ENCODE data around the gene PTX4. TPM values are rescaled to one million over a fixed set of nuclear protein-coding genes. Genes with fewer than 3 reads are reported as not detected.
A peak's percentile ranks its signal among the peaks of the same experiment; 100 is the strongest.

PTX4 gene
- total and polyA plus RNA-seq, 9 of the 15 experiments (the other 6 are each of a cell fraction or from before 2014, with no cell fraction given), result 0.11 TPM; not detected in 8

DNA sequence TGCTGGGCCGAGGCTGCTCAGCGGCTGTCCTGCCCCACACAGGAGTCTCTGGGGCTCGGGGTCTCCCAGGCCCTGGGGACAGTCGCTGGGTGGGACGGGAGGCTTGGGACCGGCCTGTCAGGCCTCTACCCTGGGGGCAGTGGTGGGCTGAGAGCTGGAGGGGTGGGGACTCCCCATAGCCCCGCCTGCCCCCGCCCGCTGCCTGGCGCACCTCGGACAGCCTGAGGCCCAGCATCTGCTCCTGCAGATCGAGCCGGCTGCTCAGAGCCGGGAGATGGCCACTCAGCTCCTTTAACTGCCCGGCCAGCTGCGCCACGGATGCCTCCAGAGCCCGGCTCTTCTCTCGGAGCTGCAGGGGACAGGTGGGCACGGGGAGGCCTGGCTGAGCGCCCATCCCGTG is 51.1 kb downstream of the PTX4 start:
- DNase-seq (ENCODE audit: extremely low read depth in 1 of 4, low spot score in 3 of 4), result no peak
- no peaks in the 10 kb centered on the region for H3K9me3 ChIP-seq (replicated peaks; ENCODE audit: control insufficient read depth, insufficient read depth, low read depth, low read length)
- peaks cover 0 to 70% of the 10 kb centered on the region in 2 experiments; a peak in 3 of 5 replicates for H3K4me1 ChIP-seq (replicated peaks in 1 of 2; ENCODE audit: control insufficient read depth in 2 of 2, insufficient read depth in 2 of 2, low read length in 2 of 2)
- intact Hi-C loops (cut with micrococcal nuclease) (no loop called here), in situ Hi-C loops (cut with MboI) (no loop called here)
- H3K79me2 ChIP-seq (ENCODE audit: control insufficient read depth, insufficient read depth, low read length), result no peaks in the 10 kb centered on the region
- no peak; the same call in 2 of the 3 replicates for ATAC-seq
- no peak overlapping the region for H2AFZ ChIP-seq (ENCODE audit: low read depth, low read length)
- H3K36me3 ChIP-seq (ENCODE audit: control insufficient read depth, insufficient read depth, low read length), result no peaks in the 10 kb centered on the region
- CTCF ChIA-PET (ENCODE audit: low intra/inter-chr PET ratio), result no interaction called here
- no peak overlapping the region for H3K4me3 ChIP-seq
- no peak for FAIRE-seq
- H3K9ac ChIP-seq (ENCODE audit: insufficient read depth in 1 of 2, low read depth in 2 of 2, low read length in 2 of 2), result peak overlapping the region in 1 of 2 experiments; percentile 45; a peak in 2 of 4 replicates
- BruUV-seq (replicated peaks), result no TSS peak
- no peak overlapping the region for H3K4me2 ChIP-seq (ENCODE audit: insufficient read depth, low read length)
- TF ChIP-seq SAFB (IDR thresholded peaks at IDR 0.05; ENCODE audit: borderline replicate concordance, low read depth, low read length) (0 out of 2 replicates have a peak, but pooled peaks have one; percentile 6), TRIM24 (IDR thresholded peaks at IDR 0.05) (no peak)
- WGBS (ENCODE audit: insufficient coverage, low coverage, missing lambda C conversion rate), result 54% methylated on average over 13 of the region's 22 CpGs
- no peaks in the 10 kb centered on the region for H3K9me1 ChIP-seq (ENCODE audit: control insufficient read depth, insufficient read depth, low read length)
- no peaks in the 10 kb centered on the region for H4K20me1 ChIP-seq (replicated peaks; ENCODE audit: control insufficient read depth, insufficient read depth, low read length)
- peaks cover 0 to 9% of the 10 kb centered on the region in 2 experiments; a peak in 2 of 5 replicates for H3K27me3 ChIP-seq (ENCODE audit: control insufficient read depth in 2 of 2, insufficient read depth in 2 of 2, low read length in 2 of 2)
- H3K27ac ChIP-seq (ENCODE audit: extremely low read depth, low read depth, low read length), result no peak overlapping the region
- POLR2A ChIA-PET, result interaction anchor here (0.8 to 1.6 kb wide), 3 partner anchors 30 to 60 kb away, joined by 3 to 5 read pairs (median 3); no protein-coding TSS in a partner anchor

DNA sequence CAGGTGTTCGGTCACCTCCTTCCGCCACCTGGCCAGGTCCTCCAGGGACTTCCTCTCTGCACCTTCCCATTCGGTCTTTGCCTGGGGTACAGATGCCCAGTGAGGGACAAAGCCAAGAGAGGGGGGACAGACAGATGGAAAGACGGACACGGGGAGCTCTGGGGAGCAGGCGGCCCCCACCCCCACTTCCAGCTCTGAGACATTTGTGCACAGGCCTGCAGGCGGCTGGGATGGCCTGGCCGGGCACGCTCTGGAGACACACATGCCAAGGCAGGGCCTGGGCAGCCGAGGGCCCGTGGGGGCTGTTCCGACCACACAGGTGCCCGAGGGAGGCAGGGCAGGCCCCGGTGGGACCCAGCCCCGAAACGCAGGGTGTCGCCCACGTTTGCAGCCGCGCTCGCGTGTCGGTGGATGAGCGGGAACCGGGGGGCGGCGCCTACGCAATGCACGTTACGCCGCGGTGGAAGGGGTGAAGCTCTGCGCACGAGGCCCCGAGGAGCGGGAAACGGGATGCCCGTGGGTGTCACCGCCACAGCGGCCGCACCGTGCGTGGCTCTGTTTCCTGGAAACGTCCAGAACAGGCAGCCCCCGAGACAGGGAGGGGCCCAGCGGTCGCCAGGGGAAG is 51.9 kb downstream of the PTX4 start:
- in situ Hi-C loops (cut with MboI), result no loop called here
- Histone ChIP-seq H3K4me2 (ENCODE audit: insufficient read depth, low read length) (no peak overlapping the region), H4K20me1 (replicated peaks; ENCODE audit: control insufficient read depth, insufficient read depth, low read length) (no peaks in the 10 kb centered on the region), H2AFZ (ENCODE audit: low read depth, low read length) (no peak overlapping the region), H3K9me1 (ENCODE audit: control insufficient read depth, insufficient read depth, low read length) (no peaks in the 10 kb centered on the region), H3K4me1 (replicated peaks in 1 of 2; ENCODE audit: control insufficient read depth in 2 of 2, insufficient read depth in 2 of 2, low read length in 2 of 2) (peaks cover 0 to 77% of the 10 kb centered on the region in 2 experiments; a peak in 3 of 5 replicates), H3K9me3 (replicated peaks; ENCODE audit: control insufficient read depth, insufficient read depth, low read depth, low read length) (no peaks in the 10 kb centered on the region), H3K27me3 (ENCODE audit: control insufficient read depth in 2 of 2, insufficient read depth in 2 of 2, low read length in 2 of 2) (peaks cover 0 to 15% of the 10 kb centered on the region in 2 experiments; a peak in 2 of 5 replicates), H3K4me3 (no peak overlapping the region), H3K79me2 (ENCODE audit: control insufficient read depth, insufficient read depth, low read length) (no peaks in the 10 kb centered on the region), H3K27ac (ENCODE audit: extremely low read depth, low read depth, low read length) (no peak overlapping the region), H3K9ac (ENCODE audit: insufficient read depth in 1 of 2, low read depth in 2 of 2, low read length in 2 of 2) (peak overlapping the region in 1 of 2 experiments; percentile 45; a peak in 2 of 4 replicates), H3K36me3 (ENCODE audit: control insufficient read depth, insufficient read depth, low read length) (no peaks in the 10 kb centered on the region)
- BruUV-seq (replicated peaks), result no TSS peak
- CTCF ChIA-PET (ENCODE audit: low intra/inter-chr PET ratio), result no interaction called here
- WGBS (ENCODE audit: insufficient coverage, low coverage, missing lambda C conversion rate), result 47% methylated on average over 40 of the region's 47 CpGs
- ATAC-seq (no peak), FAIRE-seq (no peak), DNase-seq (ENCODE audit: extremely low read depth in 1 of 4, low spot score in 3 of 4) (no peak)
- intact Hi-C loops (cut with micrococcal nuclease), result no loop called here
- POLR2A ChIA-PET, result interaction anchor here (0.6 kb wide), 1 partner anchor 73 kb away, joined by 3 read pairs; no protein-coding TSS in a partner anchor
- TF ChIP-seq ZBTB1 (CRISPR knock-in tag; IDR thresholded peaks at IDR 0.05; ENCODE audit: borderline replicate concordance, low read depth) (no peak), SPI1 (IDR thresholded peaks at IDR 0.05; ENCODE audit: borderline replicate concordance, low read depth, low read length) (0 out of 2 replicates have a peak, but pooled peaks have one; percentile 14), CBX8 (IDR thresholded peaks at IDR 0.05; ENCODE audit: borderline replicate concordance, extremely low read depth, low read depth, low read length, poor library complexity, severe bottlenecking) (no peak), OTX1 (CRISPR knock-in tag; IDR thresholded peaks at IDR 0.05) (no peak)
- TF ChIP-seq, protein P1, sequence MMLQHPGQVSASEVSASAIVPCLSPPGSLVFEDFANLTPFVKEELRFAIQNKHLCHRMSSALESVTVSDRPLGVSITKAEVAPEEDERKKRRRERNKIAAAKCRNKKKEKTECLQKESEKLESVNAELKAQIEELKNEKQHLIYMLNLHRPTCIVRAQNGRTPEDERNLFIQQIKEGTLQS (IDR thresholded peaks at IDR 0.05), result no peak
- TF ChIP-seq, protein P1 (CRISPR knock-in tag; conservative IDR thresholded peaks at IDR 0.05), result no peak
- TF ChIP-seq, protein P2, sequence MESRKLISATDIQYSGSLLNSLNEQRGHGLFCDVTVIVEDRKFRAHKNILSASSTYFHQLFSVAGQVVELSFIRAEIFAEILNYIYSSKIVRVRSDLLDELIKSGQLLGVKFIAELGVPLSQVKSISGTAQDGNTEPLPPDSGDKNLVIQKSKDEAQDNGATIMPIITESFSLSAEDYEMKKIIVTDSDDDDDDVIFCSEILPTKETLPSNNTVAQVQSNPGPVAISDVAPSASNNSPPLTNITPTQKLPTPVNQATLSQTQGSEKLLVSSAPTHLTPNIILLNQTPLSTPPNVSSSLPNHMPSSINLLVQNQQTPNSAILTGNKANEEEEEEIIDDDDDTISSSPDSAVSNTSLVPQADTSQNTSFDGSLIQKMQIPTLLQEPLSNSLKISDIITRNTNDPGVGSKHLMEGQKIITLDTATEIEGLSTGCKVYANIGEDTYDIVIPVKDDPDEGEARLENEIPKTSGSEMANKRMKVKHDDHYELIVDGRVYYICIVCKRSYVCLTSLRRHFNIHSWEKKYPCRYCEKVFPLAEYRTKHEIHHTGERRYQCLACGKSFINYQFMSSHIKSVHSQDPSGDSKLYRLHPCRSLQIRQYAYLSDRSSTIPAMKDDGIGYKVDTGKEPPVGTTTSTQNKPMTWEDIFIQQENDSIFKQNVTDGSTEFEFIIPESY (CRISPR knock-in tag; IDR thresholded peaks at IDR 0.05), result peak; percentile 64
